Posterior vena cava (tissue), 2 donors: ENCODE results near the gene CCR6. TPM values are rescaled to one million over a fixed set of nuclear protein-coding genes. Genes with fewer than 3 reads are reported as not detected.

Experiments used
- DNase-seq: peaks from one replicate; pipeline ENCODE4 v3.0.0-alpha.2; 2020; ENCODE audit warnings: low spot score
- intact Hi-C, 2 donors: fragments of 100-400 bp; cut with DNase I; formaldehyde crosslinking; loops; one replicate each; pipeline versions ENCODE4 v1.14.1 to v1.14.2; 2022 to 2023
- total RNA-seq, 2 donors: library from RNA; stranded (reverse); fragmentation: NEBNext Ultra II Directional; extraction: Animal tissue kit (Norgen Biotek cat#: 25700); gene quantifications; one replicate each; pipeline ENCODE4 v1.2.1, GENCODE V29; 2021
- donor health status: DM: yes; HTN: yes; CAD: no.
- donor health status: DM: yes; HTN: yes; CAD: no.

The CCR6 gene
- total RNA-seq, 2 donors from 2014 or later, result not detected

- intact Hi-C loops, result no loop called here
- no peak for DNase-seq
Observed at GRCh38 chr6:167095888-167096287, 27.0 kb upstream of the CCR6 start.

DNA sequence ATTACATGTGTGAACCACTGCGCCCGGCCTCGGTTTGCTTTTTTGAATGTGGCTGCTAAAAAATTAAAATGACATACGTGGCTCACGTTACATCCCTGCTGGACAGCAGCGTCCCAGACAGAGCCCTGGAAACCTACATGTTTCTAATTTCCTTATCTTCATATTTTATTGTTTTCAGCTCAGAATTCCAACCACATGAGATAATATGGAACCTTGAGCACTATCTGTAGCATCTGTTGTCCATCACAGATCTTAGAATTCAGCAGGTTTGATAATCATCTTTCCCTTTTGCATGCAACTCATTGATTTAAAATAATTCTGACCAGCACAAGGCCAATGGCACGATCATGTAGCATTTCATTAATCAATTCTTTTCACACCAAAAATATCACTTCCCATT lies 25.9 kb upstream of the CCR6 start:
- DNase-seq, result no peak
- intact Hi-C loops, result no loop called here

- DNase-seq, result no peak
- intact Hi-C loops, result no loop called here
Observed at GRCh38 chr6:167097770-167098169, 25.1 kb upstream of the CCR6 start.

- intact Hi-C loops, result no loop called here
Observed at GRCh38 chr6:167098825-167099225, 24.1 kb upstream of the CCR6 start.

DNA sequence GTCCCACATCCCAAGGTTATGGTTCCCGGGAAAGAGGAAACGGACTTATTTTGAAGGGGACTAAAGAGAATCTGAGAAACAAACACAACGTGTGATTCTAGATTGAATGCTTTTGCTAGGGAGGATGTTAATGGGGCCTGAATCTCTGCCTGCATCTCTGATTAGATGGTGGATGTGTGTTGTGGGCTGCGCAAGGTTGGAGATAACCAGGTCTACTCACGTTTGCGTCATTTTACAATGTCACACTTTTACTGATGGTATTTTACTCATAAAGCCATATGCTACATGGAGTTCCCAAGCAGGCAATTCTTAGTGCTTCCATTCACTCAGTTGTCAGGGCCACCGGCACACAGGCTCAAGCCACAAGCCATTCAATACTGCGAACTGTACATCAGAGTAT lies 23.2 kb upstream of the CCR6 start:
- intact Hi-C loops, result no loop called here
- no peak for DNase-seq

More at GRCh38 chr6:167098825-167099225, 24.1 kb upstream of the CCR6 start:
- no peak for DNase-seq

- intact Hi-C loops, result no loop called here
- no peak for DNase-seq
Observed at GRCh38 chr6:167100241-167100674, 22.6 kb upstream of the CCR6 start.

DNA sequence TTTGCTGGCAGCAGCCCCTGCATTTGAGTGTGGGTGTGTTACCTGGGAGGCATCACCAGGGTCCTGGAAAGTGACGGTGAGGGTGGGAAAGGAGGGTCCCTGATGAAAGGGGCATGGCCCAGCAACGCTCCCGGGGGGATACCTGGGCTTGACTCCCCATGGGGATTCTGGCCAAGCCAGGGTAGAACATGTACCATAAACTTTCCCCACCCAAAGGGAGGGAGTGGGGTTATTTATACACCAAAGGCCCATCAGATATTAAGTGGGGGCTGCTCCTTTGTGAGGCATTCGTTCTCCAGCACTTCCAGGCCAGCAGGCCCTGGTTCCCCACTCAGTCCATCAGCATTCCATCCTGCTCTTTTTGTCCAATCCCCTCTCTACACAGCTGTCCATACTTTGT lies 20.6 kb upstream of the CCR6 start:
- intact Hi-C loops, result no loop called here
- no peak for DNase-seq

GRCh38 chr6:167103041-167103891 lies 19.6 kb upstream of the CCR6 start:
- DNase-seq, result no peak
- intact Hi-C loops, result no loop called here

DNA sequence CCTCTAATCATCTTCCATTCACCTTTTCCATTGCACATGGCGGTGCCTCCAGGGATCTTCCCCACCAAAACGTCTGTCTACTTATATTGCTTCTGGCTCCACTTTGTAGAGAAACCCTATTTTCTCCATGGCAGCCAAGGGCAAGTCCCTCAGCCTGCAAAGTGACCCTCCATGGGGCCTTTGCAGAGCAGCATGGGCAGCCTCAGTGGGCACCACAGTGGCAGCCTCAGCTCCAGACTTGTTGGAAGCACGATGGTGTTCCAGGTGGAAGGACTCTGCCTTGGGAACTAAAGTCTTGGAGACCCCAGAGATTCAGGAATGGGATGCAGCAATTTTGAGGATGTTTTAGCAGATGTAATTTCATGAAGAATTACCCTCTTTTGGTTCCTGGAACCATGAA lies 18.5 kb upstream of the CCR6 start:
- intact Hi-C loops, result no loop called here
- no peak for DNase-seq

- no peak for DNase-seq
- intact Hi-C loops, result no loop called here
Observed at GRCh38 chr6:167105060-167105459, 17.8 kb upstream of the CCR6 start.

DNA sequence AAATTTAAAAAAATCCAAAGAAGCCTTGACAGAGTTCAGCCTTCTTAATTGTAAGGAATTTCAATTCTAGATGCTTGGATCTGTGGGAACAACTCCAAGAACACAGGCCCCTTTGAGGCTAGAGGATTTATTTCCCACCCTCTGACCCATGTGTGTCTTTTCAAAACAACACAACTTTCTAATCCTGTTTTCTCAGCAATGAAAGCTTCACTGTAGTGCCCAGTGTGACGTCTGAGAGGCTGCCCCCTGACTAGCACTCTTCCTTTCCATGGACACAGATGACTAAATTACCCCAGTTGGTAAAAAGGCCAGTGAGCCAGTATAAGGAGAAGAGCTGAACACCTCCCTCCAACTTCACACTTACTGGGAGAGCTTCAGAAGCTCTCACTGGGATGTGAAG lies 16.5 kb upstream of the CCR6 start:
- intact Hi-C loops, result no loop called here
- no peak for DNase-seq

DNA sequence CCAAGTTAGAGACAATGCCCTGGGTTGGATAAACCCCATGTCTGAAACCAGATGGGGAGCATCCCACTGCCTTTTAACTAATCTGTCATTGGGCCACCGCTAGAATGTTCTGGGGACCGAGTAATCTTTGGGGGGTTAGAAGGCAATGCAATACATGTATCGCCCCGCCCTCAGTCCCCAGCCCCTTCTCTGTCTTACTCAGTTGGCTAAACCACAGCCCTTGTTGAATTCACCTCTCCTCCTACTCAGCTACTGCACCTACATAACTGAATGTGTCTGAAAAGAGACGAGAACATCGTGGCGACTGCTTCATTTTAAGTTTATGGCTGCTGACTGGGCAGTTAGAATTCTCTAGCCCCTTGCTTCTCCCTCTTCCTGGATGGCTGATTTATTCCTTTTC lies 15.1 kb upstream of the CCR6 start:
- no peak for DNase-seq
- intact Hi-C loops, result no loop called here

DNA sequence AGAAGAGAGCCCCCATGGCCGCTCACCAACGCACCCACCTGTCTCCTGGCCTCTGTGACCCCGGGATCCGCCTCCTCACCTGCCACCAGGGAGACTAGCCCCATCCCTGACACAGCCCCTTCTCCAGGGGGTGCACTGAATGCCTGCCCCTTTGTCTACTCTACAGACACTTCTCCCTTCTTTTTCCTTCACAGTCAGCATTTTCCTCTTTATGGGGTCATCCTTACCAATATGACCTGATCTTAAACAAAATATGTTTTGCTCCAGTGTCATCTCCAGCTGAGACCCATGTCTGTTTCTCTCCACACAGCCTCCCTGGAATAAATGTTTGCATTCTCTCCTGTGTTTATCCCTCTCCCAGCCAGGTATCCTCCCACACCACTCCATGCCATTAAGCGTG lies 14.6 kb upstream of the CCR6 start:
- no peak for DNase-seq
- intact Hi-C loops, result no loop called here

- no peak for DNase-seq
- intact Hi-C loops, result no loop called here
Observed at GRCh38 chr6:167109651-167110050, 13.2 kb upstream of the CCR6 start.

- no peak for DNase-seq
- intact Hi-C loops, result no loop called here
Observed at GRCh38 chr6:167111597-167111996, 11.3 kb upstream of the CCR6 start.

GRCh38 chr6:167112421-167112820 lies 10.5 kb upstream of the CCR6 start:
- no peak for DNase-seq

DNA sequence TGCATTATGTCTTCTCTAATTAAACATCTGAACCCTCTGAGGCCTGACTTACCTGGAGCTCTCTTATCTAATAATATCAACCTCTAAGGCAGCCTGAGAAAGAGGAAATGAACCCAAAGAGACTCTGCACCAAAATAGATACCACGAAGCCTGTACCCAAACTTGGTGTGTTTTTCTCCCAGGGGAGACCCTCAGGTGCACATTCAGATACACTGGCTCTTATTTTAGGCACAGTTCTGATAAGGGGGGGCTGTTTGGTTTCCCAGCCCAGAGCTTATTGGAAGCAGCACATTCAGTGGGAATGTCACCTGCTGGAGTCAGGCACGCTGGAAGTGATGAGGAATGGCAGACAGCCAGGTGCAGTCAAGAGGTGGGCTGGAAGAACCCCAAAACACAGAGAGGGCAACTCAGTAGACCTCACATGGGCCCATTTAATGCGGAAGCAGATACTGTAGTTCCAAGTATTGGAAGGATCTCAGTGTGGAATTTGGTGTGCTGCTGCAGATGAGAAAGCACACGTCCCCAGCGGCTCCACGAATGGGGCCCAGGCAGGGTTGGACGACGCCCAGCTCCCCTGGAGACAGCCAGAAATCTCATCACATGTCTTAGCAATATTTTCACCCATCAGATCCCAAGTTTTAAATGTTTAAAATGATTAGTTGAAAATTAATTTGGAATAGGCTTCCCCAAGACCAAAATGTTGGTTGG lies 9.7 kb upstream of the CCR6 start:
- DNase-seq, result no peak
- intact Hi-C loops, result no loop called here

More at GRCh38 chr6:167112421-167112820, 10.5 kb upstream of the CCR6 start:
- intact Hi-C loops, result no loop called here

- DNase-seq, result no peak
- intact Hi-C loops, result no loop called here
Observed at GRCh38 chr6:167113935-167114910, 8.7 kb upstream of the CCR6 start.

- intact Hi-C loops, result no loop called here
- DNase-seq, result no peak
Observed at GRCh38 chr6:167115054-167115453, 7.8 kb upstream of the CCR6 start.
